ENCODE results near the gene ARHGAP8.
"Not testable (repeated sequence)": the region's sequence is repeated elsewhere in the genome, so short reads cannot be mapped to it uniquely, and the experiment has no call there.

Gene ARHGAP8

GRCh38 chr22:44884968-44885805 lies 132.8 kb downstream of the ARHGAP8 start:
- DNase-seq (ENCODE audit: low read depth in 2 of 2, low spot score in 1 of 2): no peak

GRCh38 chr22:44885806-44886360 lies 133.5 kb downstream of the ARHGAP8 start:
- no peak for DNase-seq (ENCODE audit: low read depth in 2 of 2, low spot score in 1 of 2)

- no peak for DNase-seq (ENCODE audit: low read depth in 2 of 2, low spot score in 1 of 2)
Observed at GRCh38 chr22:44887941-44888366, 135.6 kb downstream of the ARHGAP8 start.

- DNase-seq (ENCODE audit: low read depth in 2 of 2, low spot score in 1 of 2): no peak
Observed at GRCh38 chr22:44888491-44889254, 136.3 kb downstream of the ARHGAP8 start.

- no peak for DNase-seq (ENCODE audit: low read depth in 2 of 2, low spot score in 1 of 2)
Observed at GRCh38 chr22:44889255-44889878, 137.0 kb downstream of the ARHGAP8 start.

GRCh38 chr22:44890416-44891292 lies 138.3 kb downstream of the ARHGAP8 start:
- DNase-seq (ENCODE audit: low read depth in 2 of 2, low spot score in 1 of 2): no peak

GRCh38 chr22:44891293-44891747 lies 138.9 kb downstream of the ARHGAP8 start:
- no peak for DNase-seq (ENCODE audit: low read depth in 2 of 2, low spot score in 1 of 2)

GRCh38 chr22:44891791-44892190 lies 139.4 kb downstream of the ARHGAP8 start:
- no peak for DNase-seq (ENCODE audit: low read depth in 2 of 2, low spot score in 1 of 2)

- no peak for DNase-seq (ENCODE audit: low read depth in 2 of 2, low spot score in 1 of 2)
Observed at GRCh38 chr22:44892243-44892642, 139.9 kb downstream of the ARHGAP8 start.

- DNase-seq (ENCODE audit: low read depth in 2 of 2, low spot score in 1 of 2): no peak
Observed at GRCh38 chr22:44892803-44893730, 140.7 kb downstream of the ARHGAP8 start.

- DNase-seq (ENCODE audit: low read depth in 2 of 2, low spot score in 1 of 2): no peak
Observed at GRCh38 chr22:44893731-44894080, 141.3 kb downstream of the ARHGAP8 start.

GRCh38 chr22:44894321-44894720 lies 141.9 kb downstream of the ARHGAP8 start:
- no peak for DNase-seq (ENCODE audit: low read depth in 2 of 2, low spot score in 1 of 2)

GRCh38 chr22:44894782-44895181 lies 142.4 kb downstream of the ARHGAP8 start:
- no peak for DNase-seq (ENCODE audit: low read depth in 2 of 2, low spot score in 1 of 2)

- DNase-seq (ENCODE audit: low read depth in 2 of 2, low spot score in 1 of 2): no peak
Observed at GRCh38 chr22:44895296-44896055, 143.1 kb downstream of the ARHGAP8 start.

GRCh38 chr22:44898236-44898635 lies 145.9 kb downstream of the ARHGAP8 start:
- DNase-seq (ENCODE audit: low read depth in 2 of 2, low spot score in 1 of 2): no peak

- no peak for DNase-seq (ENCODE audit: low read depth in 2 of 2, low spot score in 1 of 2)
Observed at GRCh38 chr22:44901301-44901700, 148.9 kb downstream of the ARHGAP8 start.

- not testable (repeated sequence) for DNase-seq (ENCODE audit: low read depth in 2 of 2, low spot score in 1 of 2)
Observed at GRCh38 chr22:44903164-44903563, 150.8 kb downstream of the ARHGAP8 start.

- not testable (repeated sequence) for DNase-seq (ENCODE audit: low read depth in 2 of 2, low spot score in 1 of 2)
Observed at GRCh38 chr22:44904492-44905152, 152.2 kb downstream of the ARHGAP8 start.
